DND-41 (cell line): ENCODE measurements around the gene NEU4.

Source experiments
- ATAC-seq: fragments of 200-7000 bp; cut with Tn5 transposase; 3 replicates; pipeline ENCODE4 v1.9.1; 2021; ENCODE audit warnings: low read depth; ENCODE audit not compliant: insufficient read depth
- DNase-seq: peaks from one replicate; pipeline ENCODE4 v3.0.0-alpha.2; 2020
- H2AFZ ChIP-seq: 2 replicates; pipeline ENCODE4 v1.6.0; 2012; ENCODE audit warnings: low read depth, low read length
- H3K27ac ChIP-seq: 2 replicates; pipeline ENCODE4 v1.5.1; 2012; ENCODE audit warnings: low read length, inconsistent platforms
- H3K27me3 ChIP-seq: fragments of 200-600 bp; sonication (generic); 2 replicates; pipeline ENCODE4 v1.6.0; 2012; ENCODE audit warnings: low read length, mild to moderate bottlenecking, inconsistent platforms; ENCODE audit not compliant: insufficient read depth, poor library complexity
- H3K36me3 ChIP-seq: 2 replicates; pipeline ENCODE4 v1.5.1; 2012; ENCODE audit warnings: low read length, inconsistent platforms; ENCODE audit not compliant: insufficient read depth
- H3K4me1 ChIP-seq: 2 replicates; pipeline ENCODE4 v1.5.1; 2012; ENCODE audit warnings: mild to moderate bottlenecking, low read length; ENCODE audit not compliant: insufficient read depth
- H3K4me2 ChIP-seq: 2 replicates; pipeline ENCODE4 v1.6.0; 2012; ENCODE audit warnings: mild to moderate bottlenecking, moderate library complexity, low read length, inconsistent platforms; ENCODE audit not compliant: insufficient read depth
- H3K4me3 ChIP-seq, 2 experiments: fragments of 200-600 bp in 1 of 2; shearing (Covaris generic) in 1 of 2; 2 replicates each; pipeline ENCODE4 v1.5.1; 2012 to 2016; ENCODE audit warnings: inconsistent platforms in 2 of 2, low read length in 2 of 2, mild to moderate bottlenecking in 2 of 2, low read depth in 1 of 2, moderate library complexity in 1 of 2
- H3K79me2 ChIP-seq: 2 replicates; pipeline ENCODE4 v1.6.0; 2012; ENCODE audit warnings: low read length, inconsistent platforms; ENCODE audit not compliant: insufficient read depth
- H3K9ac ChIP-seq: 2 replicates; pipeline ENCODE4 v1.6.0; 2012; ENCODE audit warnings: low read depth, mild to moderate bottlenecking, inconsistent platforms, low read length, moderate library complexity
- H3K9me3 ChIP-seq: 2 replicates; pipeline ENCODE4 v1.5.1; 2012; ENCODE audit warnings: low read length, moderate library complexity, mild to moderate bottlenecking, inconsistent platforms; ENCODE audit not compliant: insufficient read depth, severe bottlenecking
- H4K20me1 ChIP-seq: 2 replicates; pipeline ENCODE4 v1.6.0; 2012; ENCODE audit warnings: low read length; ENCODE audit not compliant: insufficient read depth
- EZH2 ChIP-seq: IDR thresholded peaks from 3 replicates; pipeline ENCODE4 v1.6.1; 2012; ENCODE audit warnings: borderline replicate concordance, low read depth, mild to moderate bottlenecking, moderate library complexity, low read length, inconsistent platforms; ENCODE audit not compliant: severe bottlenecking
- TF ChIP-seq, protein P1 (sequence below): IDR thresholded peaks from 2 replicates; pipeline ENCODE4 v1.5.1; 2012; ENCODE audit warnings: borderline replicate concordance, low read length, moderate library complexity, mild to moderate bottlenecking; ENCODE audit not compliant: poor library complexity, severe bottlenecking; ENCODE audit errors: extremely low read depth

Gene NEU4

DNA sequence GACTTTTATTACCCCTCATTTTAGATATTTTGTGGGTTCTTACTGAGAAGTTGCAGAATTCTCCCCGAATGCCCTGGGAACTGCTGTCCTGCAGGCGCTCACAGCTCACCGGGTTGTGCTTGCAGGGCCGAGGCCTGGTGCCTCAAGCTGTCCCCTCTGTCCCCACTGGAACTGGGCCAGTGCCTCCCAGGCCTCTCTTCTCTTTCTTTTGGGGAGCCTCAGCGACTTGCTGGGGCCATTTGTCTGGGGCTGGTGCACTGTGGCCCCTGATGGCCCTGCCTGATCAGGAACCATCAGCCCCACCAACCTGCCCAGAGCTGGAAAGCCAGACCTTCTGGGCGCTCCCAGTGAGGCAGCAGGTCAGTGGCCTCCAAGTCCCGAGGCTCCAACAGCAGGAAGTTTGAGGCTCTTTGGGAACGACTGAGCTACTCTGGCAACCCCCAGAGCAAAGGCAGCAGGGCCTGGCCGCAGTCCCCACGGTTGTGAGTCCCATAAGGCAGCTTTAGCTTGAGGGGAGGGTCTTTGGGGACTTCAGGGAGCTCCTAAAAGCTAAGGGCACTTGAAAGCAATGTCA, 14.7 kb upstream of the NEU4 start:
- Histone ChIP-seq H4K20me1 (peaks cover 2% of the 10 kb centered on the region; the same call in 1 of the 2 replicates), H3K4me1 (no peaks in the 10 kb centered on the region), H3K79me2 (no peaks in the 10 kb centered on the region), H3K4me2 (no peak overlapping the region), H3K27ac (no peak overlapping the region), H3K4me3 (no peak overlapping the region), H3K27me3 (no peaks in the 10 kb centered on the region), H3K36me3 (no peaks in the 10 kb centered on the region), H3K9ac (no peak overlapping the region), H2AFZ (no peak overlapping the region), H3K9me3 (no peaks in the 10 kb centered on the region)
- ATAC-seq (no peak), DNase-seq (no peak)
- no peak for TF ChIP-seq EZH2
- TF ChIP-seq, protein P1, sequence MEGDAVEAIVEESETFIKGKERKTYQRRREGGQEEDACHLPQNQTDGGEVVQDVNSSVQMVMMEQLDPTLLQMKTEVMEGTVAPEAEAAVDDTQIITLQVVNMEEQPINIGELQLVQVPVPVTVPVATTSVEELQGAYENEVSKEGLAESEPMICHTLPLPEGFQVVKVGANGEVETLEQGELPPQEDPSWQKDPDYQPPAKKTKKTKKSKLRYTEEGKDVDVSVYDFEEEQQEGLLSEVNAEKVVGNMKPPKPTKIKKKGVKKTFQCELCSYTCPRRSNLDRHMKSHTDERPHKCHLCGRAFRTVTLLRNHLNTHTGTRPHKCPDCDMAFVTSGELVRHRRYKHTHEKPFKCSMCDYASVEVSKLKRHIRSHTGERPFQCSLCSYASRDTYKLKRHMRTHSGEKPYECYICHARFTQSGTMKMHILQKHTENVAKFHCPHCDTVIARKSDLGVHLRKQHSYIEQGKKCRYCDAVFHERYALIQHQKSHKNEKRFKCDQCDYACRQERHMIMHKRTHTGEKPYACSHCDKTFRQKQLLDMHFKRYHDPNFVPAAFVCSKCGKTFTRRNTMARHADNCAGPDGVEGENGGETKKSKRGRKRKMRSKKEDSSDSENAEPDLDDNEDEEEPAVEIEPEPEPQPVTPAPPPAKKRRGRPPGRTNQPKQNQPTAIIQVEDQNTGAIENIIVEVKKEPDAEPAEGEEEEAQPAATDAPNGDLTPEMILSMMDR = no peak

GRCh38 chr2:241795021-241795999, 13.7 kb upstream of the NEU4 start:
- H3K36me3 ChIP-seq = no peaks in the 10 kb centered on the region
- H3K4me2 ChIP-seq = no peak overlapping the region
- no peak overlapping the region for H3K4me3 ChIP-seq
- no peak for ATAC-seq
- H3K9me3 ChIP-seq = no peaks in the 10 kb centered on the region
- H3K27ac ChIP-seq = no peak overlapping the region
- H3K79me2 ChIP-seq = no peaks in the 10 kb centered on the region
- H3K9ac ChIP-seq = no peak overlapping the region
- no peak overlapping the region for H2AFZ ChIP-seq
- no peaks in the 10 kb centered on the region for H3K4me1 ChIP-seq
- DNase-seq = no peak
- TF ChIP-seq, protein P1 = no peak
- no peak for TF ChIP-seq EZH2
- H4K20me1 ChIP-seq = peaks cover 3% of the 10 kb centered on the region; the same call in 1 of the 2 replicates
- no peaks in the 10 kb centered on the region for H3K27me3 ChIP-seq

GRCh38 chr2:241796209-241796608, 12.8 kb upstream of the NEU4 start:
- H3K4me1 ChIP-seq = no peaks in the 10 kb centered on the region
- no peak overlapping the region for H3K9ac ChIP-seq
- no peak overlapping the region for H3K4me2 ChIP-seq
- H4K20me1 ChIP-seq = peaks cover 3% of the 10 kb centered on the region; the same call in 1 of the 2 replicates
- H3K4me3 ChIP-seq = no peak overlapping the region
- H3K27ac ChIP-seq = no peak overlapping the region
- no peak for TF ChIP-seq EZH2
- TF ChIP-seq, protein P1 = no peak
- no peaks in the 10 kb centered on the region for H3K79me2 ChIP-seq
- H3K9me3 ChIP-seq = no peaks in the 10 kb centered on the region
- H3K36me3 ChIP-seq = no peaks in the 10 kb centered on the region
- no peak for DNase-seq
- ATAC-seq = no peak
- H3K27me3 ChIP-seq = no peaks in the 10 kb centered on the region
- H2AFZ ChIP-seq = no peak overlapping the region
